B cell (primary cell): ENCODE results near the gene ECHDC3.

Source experiments
- CTCF ChIP-seq: fragments of 200-600 bp; IDR thresholded peaks from one replicate; pipeline ENCODE4 v1.8.0; 2022; ENCODE audit warnings: antibody characterized with exemption, mild to moderate bottlenecking
- EZH2 ChIP-seq: IDR thresholded peaks from 2 replicates; pipeline ENCODE4 v1.6.1; 2012; ENCODE audit warnings: borderline replicate concordance, low read depth, mild to moderate bottlenecking, moderate library complexity, low read length; ENCODE audit not compliant: insufficient read depth, poor library complexity, severe bottlenecking

- no peak for TF ChIP-seq CTCF
- no peak for TF ChIP-seq EZH2
Measured at GRCh38 chr10:11783558-11783865, 41.3 kb downstream of the ECHDC3 start.
